GM06990 (cell line): ENCODE data around the gene KANSL1L.

ENCODE experiments used
- DNase-seq: peaks from one replicate; pipeline ENCODE4 v3.0.0-alpha.2; 2011; ENCODE audit not compliant: insufficient read length; ENCODE audit errors: extremely low read depth
- H3K27me3 ChIP-seq: replicated peaks from 2 replicates; pipeline ENCODE4 v1.6.0; 2011; ENCODE audit warnings: low read length; ENCODE audit not compliant: control insufficient read depth, insufficient read depth
- H3K36me3 ChIP-seq: 2 replicates; pipeline ENCODE4 v1.5.1; 2011; ENCODE audit warnings: low read length; ENCODE audit not compliant: control insufficient read depth, insufficient read depth
- H3K4me3 ChIP-seq: replicated peaks from 2 replicates; pipeline ENCODE4 v1.5.1; 2011; ENCODE audit warnings: low read depth, mild to moderate bottlenecking, control low read depth, low read length
- TF ChIP-seq, protein P1 (sequence below): IDR thresholded peaks from 2 replicates; pipeline ENCODE4 v1.5.1; 2011; ENCODE audit warnings: low read length, control low read depth, mild to moderate bottlenecking, inconsistent platforms; ENCODE audit not compliant: insufficient read depth, poor library complexity, severe bottlenecking

Gene KANSL1L

DNA sequence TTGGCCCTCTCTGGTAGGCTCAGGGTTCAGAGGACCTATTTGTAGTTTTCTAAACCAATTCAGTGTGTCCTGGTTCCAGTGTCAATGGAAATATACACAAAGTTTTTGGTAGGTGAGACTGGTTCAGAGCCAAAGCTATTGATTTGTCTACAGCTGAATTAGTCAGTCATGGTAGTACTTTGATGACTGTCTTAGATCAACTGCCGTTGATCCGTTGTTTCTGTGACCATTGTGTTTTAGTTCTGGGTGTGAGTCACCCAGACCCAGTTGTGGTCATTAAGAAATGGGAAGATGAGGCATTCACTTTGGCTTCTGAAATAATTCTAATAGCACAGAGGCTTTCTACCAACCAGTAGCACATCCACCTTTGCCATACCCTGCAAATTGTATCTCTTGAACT is 184.8 kb downstream of the KANSL1L start:
- no peak overlapping the region for H3K4me3 ChIP-seq
- no peaks in the 10 kb centered on the region for H3K27me3 ChIP-seq
- DNase-seq = no peak
- TF ChIP-seq, protein P1, sequence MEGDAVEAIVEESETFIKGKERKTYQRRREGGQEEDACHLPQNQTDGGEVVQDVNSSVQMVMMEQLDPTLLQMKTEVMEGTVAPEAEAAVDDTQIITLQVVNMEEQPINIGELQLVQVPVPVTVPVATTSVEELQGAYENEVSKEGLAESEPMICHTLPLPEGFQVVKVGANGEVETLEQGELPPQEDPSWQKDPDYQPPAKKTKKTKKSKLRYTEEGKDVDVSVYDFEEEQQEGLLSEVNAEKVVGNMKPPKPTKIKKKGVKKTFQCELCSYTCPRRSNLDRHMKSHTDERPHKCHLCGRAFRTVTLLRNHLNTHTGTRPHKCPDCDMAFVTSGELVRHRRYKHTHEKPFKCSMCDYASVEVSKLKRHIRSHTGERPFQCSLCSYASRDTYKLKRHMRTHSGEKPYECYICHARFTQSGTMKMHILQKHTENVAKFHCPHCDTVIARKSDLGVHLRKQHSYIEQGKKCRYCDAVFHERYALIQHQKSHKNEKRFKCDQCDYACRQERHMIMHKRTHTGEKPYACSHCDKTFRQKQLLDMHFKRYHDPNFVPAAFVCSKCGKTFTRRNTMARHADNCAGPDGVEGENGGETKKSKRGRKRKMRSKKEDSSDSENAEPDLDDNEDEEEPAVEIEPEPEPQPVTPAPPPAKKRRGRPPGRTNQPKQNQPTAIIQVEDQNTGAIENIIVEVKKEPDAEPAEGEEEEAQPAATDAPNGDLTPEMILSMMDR = no peak
- no peaks in the 10 kb centered on the region for H3K36me3 ChIP-seq

DNA sequence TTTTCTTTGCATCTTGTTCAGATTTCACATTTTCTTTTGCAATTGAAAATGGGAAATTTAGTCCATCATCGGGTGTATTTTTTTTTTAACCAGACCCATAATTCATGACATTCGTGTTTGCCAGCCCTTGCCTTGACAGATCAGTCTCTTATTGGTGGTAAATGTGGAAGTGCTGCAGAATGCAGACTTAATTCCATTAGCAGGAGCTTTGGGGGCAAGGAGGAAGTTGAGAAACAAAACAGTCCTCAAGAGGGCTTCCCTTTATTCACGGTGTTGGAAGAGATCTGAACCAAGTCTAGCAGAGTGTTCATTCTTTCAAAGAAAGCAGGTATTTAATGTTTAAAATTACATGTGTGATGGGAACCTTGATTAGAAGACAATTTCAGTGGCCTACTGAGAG is 185.3 kb downstream of the KANSL1L start:
- DNase-seq = no peak
- H3K36me3 ChIP-seq = no peaks in the 10 kb centered on the region
- no peak overlapping the region for H3K4me3 ChIP-seq
- H3K27me3 ChIP-seq = no peaks in the 10 kb centered on the region
- TF ChIP-seq, protein P1 = no peak

DNA sequence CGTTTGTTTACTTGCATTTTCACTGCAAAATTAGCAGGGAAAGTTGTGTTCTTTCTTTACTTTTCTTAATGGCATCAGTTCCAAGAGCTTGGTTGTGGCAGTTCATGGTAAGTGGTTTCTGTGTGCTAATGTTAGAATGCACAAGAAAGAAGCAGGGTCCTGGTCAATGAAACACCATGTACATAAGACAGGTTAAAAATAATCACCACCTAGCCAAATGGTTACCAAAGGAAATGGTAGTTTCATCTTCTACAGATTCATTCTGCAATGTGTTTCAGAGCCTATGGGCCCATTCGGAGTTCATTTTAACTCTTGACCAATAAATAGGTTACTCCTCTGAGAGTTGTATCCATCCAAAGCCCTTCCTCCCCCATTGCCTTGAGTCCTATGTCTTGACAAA is 186.9 kb downstream of the KANSL1L start:
- no peaks in the 10 kb centered on the region for H3K27me3 ChIP-seq
- H3K4me3 ChIP-seq = no peak overlapping the region
- no peaks in the 10 kb centered on the region for H3K36me3 ChIP-seq
- TF ChIP-seq, protein P1 = no peak
- DNase-seq = no peak

DNA sequence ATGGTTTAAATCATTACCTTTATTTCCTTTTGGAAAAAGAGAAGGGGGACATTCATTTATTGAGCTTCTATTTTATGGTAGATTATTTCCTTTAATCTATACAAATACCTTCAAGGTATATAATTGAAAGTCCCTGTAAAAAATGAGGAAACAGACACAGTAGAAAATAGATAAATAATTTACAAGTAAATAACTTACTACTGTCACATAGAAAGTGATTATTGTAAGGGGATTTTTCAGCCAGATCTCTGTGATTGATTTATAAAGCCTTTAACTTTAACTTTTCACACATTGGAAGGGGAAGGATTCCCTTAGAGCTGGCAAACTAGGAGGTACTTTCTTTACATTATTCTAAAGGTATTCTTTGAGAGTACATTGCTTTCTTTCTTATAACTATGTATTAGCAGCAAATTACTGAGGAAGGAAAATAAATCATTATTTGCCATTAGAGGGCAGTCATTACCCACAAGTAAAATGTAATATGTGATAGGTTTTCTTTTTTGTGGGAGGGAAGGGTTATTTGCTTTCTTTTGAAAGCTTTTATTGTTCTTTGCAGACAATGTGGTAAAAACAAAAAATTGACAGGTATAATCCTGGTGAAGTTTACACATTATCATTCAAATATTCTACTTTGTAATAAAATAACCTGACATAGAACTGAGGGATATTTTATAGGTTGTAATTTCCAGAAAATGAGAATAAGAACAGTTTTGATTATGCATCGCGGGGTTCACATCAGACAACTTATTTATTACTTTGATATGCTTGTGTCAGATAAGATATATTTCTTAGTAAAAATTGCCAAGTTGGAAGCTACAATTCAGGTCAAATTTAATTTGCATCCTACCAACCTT is 193.6 kb downstream of the KANSL1L start:
- DNase-seq = no peak
- H3K4me3 ChIP-seq = no peak overlapping the region
- no peaks in the 10 kb centered on the region for H3K36me3 ChIP-seq
- H3K27me3 ChIP-seq = 0 out of 2 replicates have a peak, but pooled peaks cover 2% of the 10 kb centered on the region
- TF ChIP-seq, protein P1 = peak; percentile 25

DNA sequence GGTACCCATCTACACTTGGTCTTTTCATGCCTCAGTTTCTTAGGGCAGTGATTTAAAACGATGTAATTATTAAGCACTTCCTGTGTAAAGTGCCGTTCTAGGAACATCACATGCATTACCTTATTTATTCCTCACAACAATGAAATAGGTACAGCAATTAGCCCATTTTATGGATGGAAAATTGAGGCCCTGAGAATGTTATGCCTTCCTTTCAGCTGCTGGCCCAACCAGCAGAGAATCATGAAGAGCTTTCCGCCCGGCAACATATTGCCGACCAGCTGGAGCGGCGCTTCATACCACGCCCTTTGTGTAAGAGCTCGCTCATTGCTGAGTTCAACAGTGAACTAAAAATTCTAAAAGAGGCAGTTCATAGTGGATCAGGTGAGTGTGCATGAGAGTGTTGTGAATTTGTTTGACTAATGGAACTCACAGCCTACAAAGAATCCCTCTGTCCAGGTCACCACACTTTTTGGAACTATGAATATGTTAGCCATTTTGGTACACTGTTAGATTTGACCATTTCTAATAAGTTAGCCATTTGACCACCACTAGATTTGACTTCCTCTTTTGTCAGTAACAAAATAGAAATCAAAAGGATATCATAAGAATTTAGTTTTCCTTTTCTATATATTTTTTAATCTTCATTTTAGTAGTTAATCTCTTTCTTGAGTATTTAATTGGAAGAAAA is 194.4 kb downstream of the KANSL1L start:
- TF ChIP-seq, protein P1 = no peak
- no peak for DNase-seq
- Histone ChIP-seq H3K36me3 (no peaks in the 10 kb centered on the region), H3K4me3 (no peak overlapping the region), H3K27me3 (0 out of 2 replicates have a peak, but pooled peaks cover 2% of the 10 kb centered on the region)
